HEK293 (cell line): ENCODE results near the gene RSPH3.
"Not testable (repeated sequence)": the region's sequence is repeated elsewhere in the genome, so short reads cannot be mapped to it uniquely, and the experiment has no call there.

Source experiments
- CTCF ChIA-PET: fragments of 350-600 bp; formaldehyde crosslinking; extraction: SDS; loops from one replicate; lab custom pipeline; 2021; ENCODE audit warnings: antibody characterized with exemption; lab: Yijun Ruan, JAX
- POLR2A ChIA-PET: fragments of 300-600 bp; formaldehyde crosslinking; extraction: SDS; loops from one replicate; lab custom pipeline; 2020; ENCODE audit warnings: antibody characterized with exemption, inconsistent platforms; lab: Yijun Ruan, JAX
- H3K27ac ChIP-seq: fragments of 200-500 bp; sonication (Bioruptor generic); 2 replicates; pipeline ENCODE4 v1.5.1; 2014; ENCODE audit warnings: low read depth, low read length, control low read depth, inconsistent platforms; ENCODE audit errors: extremely low read depth
- H3K36me3 ChIP-seq, 2 experiments: fragments of 200-500 bp in 1 of 2; sonication (Bioruptor generic) in 1 of 2; 1 replicate in 1 of 2; 2 replicates in 1 of 2; pipeline ENCODE4 v1.5.1; 2014 to 2017; ENCODE audit warnings: inconsistent platforms in 2 of 2, low read length in 2 of 2; ENCODE audit not compliant: control insufficient read depth in 2 of 2, insufficient read depth in 1 of 2
- H3K4me1 ChIP-seq: fragments of 200-500 bp; sonication (Bioruptor generic); 2 replicates; pipeline ENCODE4 v1.5.1; 2014; ENCODE audit warnings: mild to moderate bottlenecking, low read length, inconsistent platforms; ENCODE audit not compliant: control insufficient read depth, insufficient read depth
- H3K4me3 ChIP-seq: 2 replicates; pipeline ENCODE4 v1.5.1; 2011; ENCODE audit warnings: low read depth, mild to moderate bottlenecking, control low read depth, low read length, moderate library complexity
- H3K9me3 ChIP-seq: fragments of 200-500 bp; sonication (Bioruptor generic); 2 replicates; pipeline ENCODE4 v1.5.1; 2014; ENCODE audit warnings: low read depth, low read length, inconsistent platforms; ENCODE audit not compliant: control insufficient read depth, insufficient read depth
- ATF2 ChIP-seq: fragments of 450-650 bp; formaldehyde crosslinking; IDR thresholded peaks from 2 replicates; pipeline ENCODE4 v1.5.1; 2016; ENCODE audit warnings: missing biosample characterization, missing genetic modification characterization, low read depth
- ELK4 ChIP-seq: IDR thresholded peaks from 2 replicates; pipeline ENCODE4 v1.6.1; 2011; ENCODE audit warnings: mild to moderate bottlenecking, low read depth, low read length, borderline replicate concordance
- KLF16 ChIP-seq: fragments of 450-650 bp; formaldehyde crosslinking; IDR thresholded peaks from 2 replicates; pipeline ENCODE4 v1.5.1; 2017; ENCODE audit warnings: missing biosample characterization, missing genetic modification characterization
- MYNN ChIP-seq: fragments of 450-650 bp; formaldehyde crosslinking; IDR thresholded peaks from 2 replicates; pipeline ENCODE4 v1.5.1; 2016; ENCODE audit warnings: missing biosample characterization, missing genetic modification characterization, borderline replicate concordance
- PRDM1 ChIP-seq: fragments of 450-650 bp; formaldehyde crosslinking; IDR thresholded peaks from 2 replicates; pipeline ENCODE4; 2016; ENCODE audit warnings: missing biosample characterization, missing genetic modification characterization
- PRDM10 ChIP-seq: fragments of 450-650 bp; formaldehyde crosslinking; IDR thresholded peaks from 2 replicates; pipeline ENCODE4 v1.5.1; 2016; ENCODE audit warnings: missing biosample characterization, missing genetic modification characterization
- SCRT2 ChIP-seq: fragments of 450-650 bp; formaldehyde crosslinking; IDR thresholded peaks from 2 replicates; pipeline ENCODE4 v1.5.1; 2016; ENCODE audit warnings: missing biosample characterization, missing genetic modification characterization
- SP3 ChIP-seq: fragments of 450-650 bp; formaldehyde crosslinking; IDR thresholded peaks from 2 replicates; pipeline ENCODE4 v1.5.1; 2016; ENCODE audit warnings: missing biosample characterization, missing genetic modification characterization
- ZFP41 ChIP-seq: fragments of 450-650 bp; formaldehyde crosslinking; IDR thresholded peaks from 2 replicates; pipeline ENCODE4 v1.5.1; 2016; ENCODE audit warnings: missing biosample characterization, missing genetic modification characterization, borderline replicate concordance
- ZNF114 ChIP-seq: fragments of 450-650 bp; formaldehyde crosslinking; IDR thresholded peaks from 2 replicates; pipeline ENCODE4 v1.5.0; 2017; ENCODE audit warnings: missing biosample characterization, missing genetic modification characterization
- ZNF146 ChIP-seq: fragments of 450-650 bp; formaldehyde crosslinking; IDR thresholded peaks from 2 replicates; pipeline ENCODE4 v1.5.1; 2016; ENCODE audit warnings: missing biosample characterization, missing genetic modification characterization
- ZNF2 ChIP-seq: fragments of 450-650 bp; formaldehyde crosslinking; IDR thresholded peaks from 2 replicates; pipeline ENCODE4 v1.5.1; 2016; ENCODE audit warnings: missing biosample characterization, missing genetic modification characterization
- ZNF549 ChIP-seq: fragments of 450-650 bp; IDR thresholded peaks from 2 replicates; pipeline ENCODE4 v1.5.1; 2018; ENCODE audit warnings: missing biosample characterization, missing genetic modification characterization, mild to moderate bottlenecking, inconsistent platforms, moderate library complexity
- ZNF580 ChIP-seq: fragments of 450-650 bp; formaldehyde crosslinking; IDR thresholded peaks from 2 replicates; pipeline ENCODE4 v1.5.1; 2016; ENCODE audit warnings: missing biosample characterization, missing genetic modification characterization
- ZNF843 ChIP-seq: fragments of 450-650 bp; formaldehyde crosslinking; IDR thresholded peaks from 2 replicates; pipeline ENCODE4 v1.5.1; 2016; ENCODE audit warnings: missing biosample characterization, missing genetic modification characterization

The RSPH3 gene

GRCh38 chr6:158954753-158955152, 45.2 kb downstream of the RSPH3 start:
- H3K27ac ChIP-seq = no peak overlapping the region
- no peak overlapping the region for H3K4me3 ChIP-seq
- H3K9me3 ChIP-seq = no peaks in the 10 kb centered on the region
- H3K36me3 ChIP-seq = no peaks in the 10 kb centered on the region
- TF ChIP-seq MYNN (tag by site-specific recombination) (no peak), SCRT2 (tag by site-specific recombination) (peak; percentile 45)
- TF ChIP-seq, all 188 proteins: peak for 1
- ChIA-PET CTCF (interaction anchor here (0.7 kb wide), 1 partner anchor 555 kb away, joined by 3 read pairs; no protein-coding TSS in a partner anchor), POLR2A (no interaction called here)
- H3K4me1 ChIP-seq = no peaks in the 10 kb centered on the region

- H3K4me1 ChIP-seq, H3K9me3 ChIP-seq, H3K4me3 ChIP-seq, H3K27ac ChIP-seq, H3K36me3 ChIP-seq, POLR2A ChIA-PET: not testable (repeated sequence)
- CTCF ChIA-PET = interaction anchor here (0.6 kb wide), 2 partner anchors 277 to 550 kb away, joined by 3 read pairs; no protein-coding TSS in a partner anchor
- TF ChIP-seq ZNF580 (tag by site-specific recombination) (0 out of 2 replicates have a peak, but pooled peaks have one; percentile 46), ZNF146 (tag by site-specific recombination) (peak; percentile 86)
Measured at GRCh38 chr6:158952011-158952410, 48.0 kb downstream of the RSPH3 start.

- H3K4me1 ChIP-seq, H3K36me3 ChIP-seq, H3K27ac ChIP-seq, H3K4me3 ChIP-seq, POLR2A ChIA-PET, H3K9me3 ChIP-seq: not testable (repeated sequence)
- CTCF ChIA-PET = interaction anchor here (0.6 to 1.6 kb wide), 3 partner anchors 244 to 549 kb away, joined by 3 to 4 read pairs (median 3); no protein-coding TSS in a partner anchor
Measured at GRCh38 chr6:158951565-158951964, 48.4 kb downstream of the RSPH3 start.

- H3K9me3 ChIP-seq = no peaks in the 10 kb centered on the region
- H3K27ac ChIP-seq = no peak overlapping the region
- POLR2A ChIA-PET = no interaction called here
- TF ChIP-seq ZNF549 (tag by site-specific recombination) (no peak), SP3 (tag by site-specific recombination) (no peak)
- H3K4me1 ChIP-seq = no peaks in the 10 kb centered on the region
- CTCF ChIA-PET = no interaction called here
- H3K4me3 ChIP-seq = no peak overlapping the region
- no peaks in the 10 kb centered on the region for H3K36me3 ChIP-seq
Measured at GRCh38 chr6:158947284-158947683, 52.7 kb downstream of the RSPH3 start.

- Histone ChIP-seq H3K9me3 (no peaks in the 10 kb centered on the region), H3K4me1 (no peaks in the 10 kb centered on the region), H3K4me3 (no peak overlapping the region), H3K36me3 (no peaks in the 10 kb centered on the region), H3K27ac (no peak overlapping the region)
- TF ChIP-seq ZNF549 (tag by site-specific recombination) (no peak), ZNF2 (tag by site-specific recombination) (no peak), ZNF843 (tag by site-specific recombination) (no peak), PRDM1 (no peak), PRDM10 (tag by site-specific recombination) (no peak), KLF16 (no peak), ZNF114 (tag by site-specific recombination) (no peak), ELK4 (no peak), ZFP41 (tag by site-specific recombination) (no peak), ATF2 (tag by site-specific recombination) (no peak)
- ChIA-PET CTCF (interaction anchor here (0.7 to 1.1 kb wide), 2 partner anchors 49 to 68 kb away, joined by 3 to 4 read pairs; no protein-coding TSS in a partner anchor), POLR2A (no interaction called here)
Measured at GRCh38 chr6:158943380-158944032, 56.5 kb downstream of the RSPH3 start.
